Upper lobe of left lung (tissue), 6 donors: Measurements from ENCODE around the gene MIPOL1. TPM values are rescaled to one million over a fixed set of nuclear protein-coding genes. Genes with fewer than 3 reads are reported as not detected.
"Not testable (repeated sequence)": the region's sequence is repeated elsewhere in the genome, so short reads cannot be mapped to it uniquely, and the experiment has no call there.

Experiments used
- ATAC-seq, 2 donors: fragments of 200-7000 bp; cut with Tn5 transposase; one replicate each; pipeline ENCODE4 v1.9.1; 2022; ENCODE audit warnings: mild to moderate bottlenecking in 2 of 2, moderate library complexity in 2 of 2; ENCODE audit not compliant: low FRiP score in 2 of 2
- DNase-seq, 2 donors: peaks; one replicate each; pipeline ENCODE4 v3.0.0-alpha.2; 2019 to 2020
- H3K27ac ChIP-seq, 4 donors: fragments of 200-600 bp; sonication (generic); one replicate each; pipeline ENCODE4 v1.5.1; 2016 to 2019
- H3K27me3 ChIP-seq, 4 donors: fragments of 200-600 bp; sonication (generic); one replicate each; pipeline ENCODE4 v1.5.1; 2017 to 2019
- H3K36me3 ChIP-seq, 4 donors: fragments of 200-600 bp; sonication (generic); one replicate each; pipeline ENCODE4 v1.5.1; 2016 to 2019
- H3K4me1 ChIP-seq, 4 donors: fragments of 200-600 bp; sonication (generic); one replicate each; pipeline ENCODE4 v1.5.1; 2018 to 2019
- H3K4me3 ChIP-seq, 4 donors: fragments of 200-600 bp; sonication (generic); one replicate each; pipeline ENCODE4 v1.5.1; 2017 to 2019; ENCODE audit warnings: mild to moderate bottlenecking in 2 of 4, moderate library complexity in 1 of 4
- H3K9me3 ChIP-seq, 4 donors: fragments of 200-600 bp; sonication (generic); one replicate each; pipeline ENCODE4 v1.5.1; 2018 to 2019
- EP300 ChIP-seq, 4 donors: sonication (generic); formaldehyde crosslinking; IDR thresholded peaks; one replicate each; pipeline ENCODE4 v1.5.1; 2017; ENCODE audit warnings: antibody characterized with exemption in 4 of 4, control low read depth in 2 of 4
- POLR2A ChIP-seq, 4 donors: fragments of 450-650 bp; IDR thresholded peaks; one replicate each; pipeline ENCODE4 v1.5.1; 2016 to 2017; ENCODE audit warnings: antibody characterized with exemption in 4 of 4, mild to moderate bottlenecking in 2 of 4
- POLR2AphosphoS5 ChIP-seq, 2 donors: sonication (generic); formaldehyde crosslinking; IDR thresholded peaks; one replicate each; pipeline ENCODE4 v1.5.1; 2017; ENCODE audit warnings: antibody characterized with exemption in 2 of 2
- WGBS, 2 donors: methylation state at CpG; one replicate each; pipeline ENCODE4 v1.1.5; 2017 to 2018; 5-methylcytosine and 5-hydroxymethylcytosine counted together
- total RNA-seq, 6 donors: library from RNA; depleted of rRNA in 4 of 6; stranded (reverse); fragments of >200 nt in 4 of 6; gene quantifications; one replicate each; pipeline versions ENCODE4 v1.1.0 to v1.2.1, GENCODE V29; 2016 to 2021
- TF ChIP-seq, protein P1 (sequence below), 6 experiments: fragments of 450-650 bp in 4 of 6; fragments of 200-600 bp in 2 of 6; sonication (generic) in 2 of 6; IDR thresholded peaks; one replicate each; pipeline ENCODE4 v1.5.1; 2016 to 2019; ENCODE audit warnings: antibody characterized with exemption in 6 of 6
- donor health status: DM: no; HTN: no; CAD: no; lungs with moderate emphysema.
- donor health status: DM: no; HTN: yes; CAD: no; lungs with severe emphysema.

The MIPOL1 gene
- total RNA-seq, 6 donors from 2014 or later = 4.1 to 32.6 (median 8.4) TPM

DNA sequence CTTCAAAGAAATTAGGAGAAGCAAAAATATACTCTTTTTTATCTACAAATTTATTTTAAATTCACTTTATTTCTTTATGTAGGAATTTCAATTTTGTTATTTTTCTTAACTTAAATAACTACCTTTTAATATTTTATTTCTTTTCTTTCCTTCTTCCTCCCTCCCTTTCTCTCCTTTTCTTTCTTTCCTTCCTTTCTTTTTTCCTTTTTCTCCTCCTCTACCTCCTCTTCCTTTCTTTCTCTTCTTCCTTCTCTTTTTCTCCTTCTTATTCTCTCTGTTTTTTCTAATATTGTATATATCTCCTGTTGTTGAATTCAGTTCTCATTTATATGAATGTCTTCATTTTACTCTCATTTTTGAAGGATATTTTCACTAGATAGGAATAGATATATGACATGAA, 127.6 kb downstream of the MIPOL1 start:
- no peak overlapping the region for H3K4me3 ChIP-seq
- no peak overlapping the region for H3K27ac ChIP-seq
- no peaks in the 10 kb centered on the region for H3K4me1 ChIP-seq
- H3K27me3 ChIP-seq = no peaks in the 10 kb centered on the region
- H3K36me3 ChIP-seq = no peaks in the 10 kb centered on the region
- no peaks in the 10 kb centered on the region for H3K9me3 ChIP-seq
- no peak for ATAC-seq
- TF ChIP-seq, protein P1, sequence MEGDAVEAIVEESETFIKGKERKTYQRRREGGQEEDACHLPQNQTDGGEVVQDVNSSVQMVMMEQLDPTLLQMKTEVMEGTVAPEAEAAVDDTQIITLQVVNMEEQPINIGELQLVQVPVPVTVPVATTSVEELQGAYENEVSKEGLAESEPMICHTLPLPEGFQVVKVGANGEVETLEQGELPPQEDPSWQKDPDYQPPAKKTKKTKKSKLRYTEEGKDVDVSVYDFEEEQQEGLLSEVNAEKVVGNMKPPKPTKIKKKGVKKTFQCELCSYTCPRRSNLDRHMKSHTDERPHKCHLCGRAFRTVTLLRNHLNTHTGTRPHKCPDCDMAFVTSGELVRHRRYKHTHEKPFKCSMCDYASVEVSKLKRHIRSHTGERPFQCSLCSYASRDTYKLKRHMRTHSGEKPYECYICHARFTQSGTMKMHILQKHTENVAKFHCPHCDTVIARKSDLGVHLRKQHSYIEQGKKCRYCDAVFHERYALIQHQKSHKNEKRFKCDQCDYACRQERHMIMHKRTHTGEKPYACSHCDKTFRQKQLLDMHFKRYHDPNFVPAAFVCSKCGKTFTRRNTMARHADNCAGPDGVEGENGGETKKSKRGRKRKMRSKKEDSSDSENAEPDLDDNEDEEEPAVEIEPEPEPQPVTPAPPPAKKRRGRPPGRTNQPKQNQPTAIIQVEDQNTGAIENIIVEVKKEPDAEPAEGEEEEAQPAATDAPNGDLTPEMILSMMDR (IDR thresholded peaks at IDR 0.05) = no peak
- TF ChIP-seq EP300 (IDR thresholded peaks at IDR 0.05) = no peak
- no peak for DNase-seq

DNA sequence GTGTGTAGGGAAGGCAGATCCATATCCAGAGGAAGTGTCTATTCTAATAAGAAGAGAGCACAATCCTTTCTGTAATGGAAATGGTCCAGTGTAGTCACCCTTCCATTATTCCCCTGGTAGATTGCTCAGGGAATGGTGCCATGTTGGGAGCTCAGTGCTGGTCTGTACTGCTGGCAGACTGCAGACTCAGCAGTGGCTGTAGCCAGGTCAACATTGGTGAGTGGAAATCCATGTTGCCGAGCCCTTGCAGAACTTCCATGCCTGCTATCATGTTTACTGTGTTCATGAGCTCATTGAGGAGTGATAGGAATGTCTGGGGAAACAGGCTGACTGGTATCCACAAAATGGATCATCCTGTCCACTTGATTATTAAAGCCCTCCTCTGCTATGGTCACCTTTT, 128.7 kb downstream of the MIPOL1 start:
- Histone ChIP-seq H3K27me3 (no peaks in the 10 kb centered on the region), H3K27ac (no peak overlapping the region), H3K4me3 (no peak overlapping the region), H3K36me3 (no peaks in the 10 kb centered on the region), H3K4me1 (no peaks in the 10 kb centered on the region), H3K9me3 (no peaks in the 10 kb centered on the region)
- no peak for ATAC-seq
- TF ChIP-seq EP300 (IDR thresholded peaks at IDR 0.05) (no peak), POLR2AphosphoS5 (IDR thresholded peaks at IDR 0.05) (no peak), POLR2A (IDR thresholded peaks at IDR 0.05) (no peak)
- TF ChIP-seq, protein P1 (IDR thresholded peaks at IDR 0.05) = no peak
- no peak for DNase-seq
- 80% methylated on average over 1 of the region's 1 CpG for WGBS, 2 donors

GRCh38 chr14:37327933-37328332, 130.2 kb downstream of the MIPOL1 start:
- H3K36me3 ChIP-seq, ATAC-seq, H3K27ac ChIP-seq, H3K9me3 ChIP-seq, H3K4me1 ChIP-seq, H3K27me3 ChIP-seq, DNase-seq, H3K4me3 ChIP-seq: not testable (repeated sequence)
- WGBS, 2 donors = 92 to 95% methylated on average over 5 of the region's 5 CpGs

GRCh38 chr14:37328673-37329072, 130.9 kb downstream of the MIPOL1 start:
- no peak overlapping the region for H3K27ac ChIP-seq
- no peaks in the 10 kb centered on the region for H3K9me3 ChIP-seq
- H3K36me3 ChIP-seq = no peaks in the 10 kb centered on the region
- H3K4me1 ChIP-seq = no peaks in the 10 kb centered on the region
- no peak overlapping the region for H3K4me3 ChIP-seq
- ATAC-seq (no peak), DNase-seq (no peak)
- H3K27me3 ChIP-seq = no peaks in the 10 kb centered on the region
- TF ChIP-seq, protein P1 (IDR thresholded peaks at IDR 0.05) = no peak
- TF ChIP-seq EP300 (IDR thresholded peaks at IDR 0.05) (no peak), POLR2AphosphoS5 (IDR thresholded peaks at IDR 0.05) (no peak), POLR2A (IDR thresholded peaks at IDR 0.05) (no peak)
- WGBS, 2 donors = 100% methylated on average over 1 of the region's 1 CpG

- ATAC-seq = no peak
- Histone ChIP-seq H3K36me3 (no peaks in the 10 kb centered on the region), H3K4me1 (no peaks in the 10 kb centered on the region), H3K27ac (no peak overlapping the region), H3K9me3 (no peaks in the 10 kb centered on the region), H3K27me3 (no peaks in the 10 kb centered on the region), H3K4me3 (no peak overlapping the region)
- DNase-seq = no peak
- WGBS, 2 donors = 47 to 48% methylated on average over 2 of the region's 2 CpGs
- no peak for TF ChIP-seq POLR2AphosphoS5 (IDR thresholded peaks at IDR 0.05)
- TF ChIP-seq, protein P1 (IDR thresholded peaks at IDR 0.05) = no peak
- TF ChIP-seq POLR2A (IDR thresholded peaks at IDR 0.05) = no peak
- no peak for TF ChIP-seq EP300 (IDR thresholded peaks at IDR 0.05)
These were observed 131.7 kb downstream of the MIPOL1 start for GRCh38 chr14:37329189-37330001.
